Bronchial epithelial cell (primary cell): ENCODE results near the gene CHERP. TPM values are rescaled to one million over a fixed set of nuclear protein-coding genes. Genes with fewer than 3 reads are reported as not detected.
"Not testable (repeated sequence)": the region's sequence is repeated elsewhere in the genome, so short reads cannot be mapped to it uniquely, and the experiment has no call there.

Experiments
- DNase-seq: peaks from one replicate; pipeline ENCODE4 v3.0.0-alpha.2; 2010; ENCODE audit warnings: low read depth
- FAIRE-seq: peaks from 2 replicates; lab custom pipeline; 2011; peaks lifted over from hg19 to GRCh38; lab: Jason Lieb, UNC
- H3K27me3 ChIP-seq: 2 replicates; pipeline ENCODE4 v1.5.1; 2011; ENCODE audit warnings: low read length; ENCODE audit not compliant: control insufficient read depth, insufficient read depth
- H3K36me3 ChIP-seq: 2 replicates; pipeline ENCODE4 v1.5.1; 2011; ENCODE audit warnings: low read length; ENCODE audit not compliant: control insufficient read depth, insufficient read depth
- H3K4me3 ChIP-seq: 2 replicates; pipeline ENCODE4 v1.5.1; 2011; ENCODE audit warnings: mild to moderate bottlenecking, low read depth, low read length, control low read depth
- CTCF ChIP-seq: IDR thresholded peaks from 2 replicates; pipeline ENCODE4 v1.5.1; 2011; ENCODE audit warnings: mild to moderate bottlenecking, moderate library complexity, low read length, control low read depth, inconsistent platforms; ENCODE audit not compliant: insufficient read depth, severe bottlenecking
- total RNA-seq: library from RNA; depleted of rRNA; stranded (reverse); fragments of >200 nt; gene quantifications from 2 replicates; pipeline ENCODE4 v1.2.1, GENCODE V29; 2014

The CHERP gene
- total RNA-seq, 1 donor from 2014 or later: 2.4 TPM

- FAIRE-seq (no peak), DNase-seq (no peak)
- peaks cover under 1% of the 10 kb centered on the region for H3K36me3 ChIP-seq
Observed at GRCh38 chr19:16472992-16473391, 69.2 kb downstream of the CHERP start.

GRCh38 chr19:16472559-16472899, 69.7 kb downstream of the CHERP start:
- peak overlapping the region; percentile 78 for H3K4me3 ChIP-seq
- DNase-seq, FAIRE-seq, H3K36me3 ChIP-seq, H3K27me3 ChIP-seq: not testable (repeated sequence)

More at GRCh38 chr19:16472992-16473391, 69.2 kb downstream of the CHERP start:
- no peak for TF ChIP-seq CTCF
- H3K27me3 ChIP-seq: no peaks in the 10 kb centered on the region
- H3K4me3 ChIP-seq: no peak overlapping the region

DNA sequence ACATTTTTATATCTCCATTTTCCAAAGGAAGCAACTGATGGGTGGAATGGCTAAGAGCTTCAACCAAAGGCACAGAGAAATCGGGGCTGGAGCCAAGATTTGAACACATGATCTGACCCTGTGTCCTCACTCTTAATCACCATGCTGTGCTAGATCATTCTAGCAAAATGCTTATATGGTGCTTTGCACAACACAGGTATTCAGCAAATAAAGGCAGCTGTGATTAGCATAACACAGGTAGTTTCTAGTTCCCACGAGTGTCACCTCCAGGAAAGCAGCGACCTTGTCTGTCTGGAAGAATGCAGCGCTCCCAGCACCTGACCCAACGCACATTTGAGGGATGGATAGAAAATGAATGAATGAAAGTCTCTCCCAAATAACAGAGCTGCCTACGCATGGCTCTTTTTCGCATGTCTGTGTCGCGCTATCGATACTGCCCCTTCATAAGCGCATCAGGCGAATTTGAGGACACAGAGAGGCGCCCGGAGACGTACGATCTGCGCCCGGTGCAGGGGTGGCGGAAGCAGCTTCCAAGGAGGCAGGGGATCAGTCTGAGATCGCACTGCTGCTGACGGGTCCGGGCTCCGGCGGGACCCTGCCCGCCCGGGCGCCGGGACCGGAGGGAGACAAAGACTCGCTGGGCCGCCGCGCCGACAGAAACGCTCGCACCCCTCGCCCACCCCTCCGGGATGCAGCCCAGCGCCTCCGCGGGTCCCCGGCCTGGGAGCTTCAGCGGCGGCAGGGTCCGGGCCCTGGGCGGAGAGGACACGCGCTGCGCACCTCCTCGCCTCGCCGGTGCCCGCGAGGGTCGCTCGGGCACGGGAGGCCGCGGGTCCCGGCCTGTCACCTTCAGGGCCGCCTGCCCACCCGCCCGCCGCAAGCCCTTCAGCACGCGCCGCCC, 71.1 kb downstream of the CHERP start:
- peak; percentile 75 for DNase-seq
- Histone ChIP-seq H3K27me3 (no peaks in the 10 kb centered on the region), H3K4me3 (peak overlapping the region; percentile 78), H3K36me3 (peaks cover 1% of the 10 kb centered on the region)
- FAIRE-seq: no peak
- TF ChIP-seq CTCF: no peak

DNA sequence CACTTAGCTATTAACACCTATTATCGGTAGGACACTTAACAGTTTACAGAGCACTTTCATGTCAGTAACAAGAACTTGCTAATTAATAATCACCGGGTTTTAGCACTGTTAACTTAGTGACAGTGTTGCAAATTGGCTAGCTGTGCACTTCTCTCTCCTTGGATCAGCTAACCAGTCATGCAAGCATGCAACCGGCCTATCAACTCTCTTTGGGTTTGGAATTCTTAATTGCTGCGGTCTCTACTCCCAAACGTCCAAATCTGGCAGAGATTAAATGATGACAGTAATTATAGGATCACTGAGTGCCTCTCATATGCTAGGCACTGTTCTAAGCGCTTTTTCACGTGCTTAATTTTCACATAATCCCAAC, 71.7 kb downstream of the CHERP start:
- H3K4me3 ChIP-seq: peak overlapping the region; percentile 78
- DNase-seq (no peak), FAIRE-seq (no peak)

More for the DNA sequence above, 71.7 kb downstream of the CHERP start:
- no peak for TF ChIP-seq CTCF
- Histone ChIP-seq H3K27me3 (no peaks in the 10 kb centered on the region), H3K36me3 (peaks cover 1% of the 10 kb centered on the region)

Other genes starting within 250 kb of the CHERP start
- gene KLF2, start 217.6 kb downstream of the CHERP start, total RNA-seq: under 0.01 and 0.64 TPM in 2 replicates
- 11.1 and 14.3 TPM in 2 replicates for gene EPS15L1, start 70.5 kb downstream of the CHERP start, total RNA-seq
- 0.26 and 0.51 TPM in 2 replicates for gene CALR3, start 46.3 kb downstream of the CHERP start, total RNA-seq
- 0.77 and 1.1 TPM in 2 replicates for gene C19orf44, start 46.0 kb downstream of the CHERP start, total RNA-seq
- 24.7 and 26.1 TPM in 2 replicates for gene SLC35E1, start 30.0 kb upstream of the CHERP start, total RNA-seq
- gene MED26, start 85.8 kb upstream of the CHERP start, total RNA-seq: 2.9 and 6.0 TPM in 2 replicates
- gene SMIM7, start 117.7 kb upstream of the CHERP start, total RNA-seq: 68.0 and 75.3 TPM in 2 replicates
- gene TMEM38A, start 118.7 kb upstream of the CHERP start, total RNA-seq: 4.7 and 10.0 TPM in 2 replicates
- gene NWD1, start 177.4 kb upstream of the CHERP start, total RNA-seq: under 0.01 and 0.13 TPM in 2 replicates